H1 (cell line): ENCODE results near the gene MINPP1. TPM values are rescaled to one million over a fixed set of nuclear protein-coding genes. Genes with fewer than 3 reads are reported as not detected.

Source experiments
- CTCF ChIA-PET: fragments of 300-600 bp; sonication (Branson Sonifier 250); formaldehyde crosslinking; loops from one replicate; lab custom pipeline; 2021; ENCODE audit not compliant: partially characterized antibody; lab: Charles Lee
- POLR2A ChIA-PET: fragments of 300-600 bp; sonication (Branson Sonifier 250); formaldehyde crosslinking; loops from one replicate; lab custom pipeline; 2021; ENCODE audit warnings: inconsistent platforms; ENCODE audit not compliant: partially characterized antibody; lab: Charles Lee
- DNase-seq, 2 experiments: peaks; one replicate each; pipeline versions ENCODE4 v3.0.0 to v3.0.0-alpha.2; 2010 to 2022; ENCODE audit warnings: low spot score in 2 of 2, low read depth in 1 of 2, mixed read lengths in 1 of 2
- FAIRE-seq: peaks from 2 replicates; lab custom pipeline; 2011; peaks lifted over from hg19 to GRCh38; lab: Jason Lieb, UNC
- H2AFZ ChIP-seq: 2 replicates; pipeline ENCODE4 v1.8.1; 2012; ENCODE audit warnings: low read length, inconsistent platforms
- H2AK5ac ChIP-seq: 2 replicates; pipeline ENCODE4 v1.6.1; 2013; ENCODE audit warnings: low read depth, low read length
- H2BK120ac ChIP-seq: replicated peaks from 2 replicates; pipeline ENCODE3; 2013; ENCODE audit warnings: low read depth, low read length, inconsistent platforms
- H2BK12ac ChIP-seq: 2 replicates; pipeline ENCODE4 v1.6.1; 2013; ENCODE audit warnings: low read depth, low read length
- H2BK15ac ChIP-seq: 2 replicates; pipeline ENCODE4 v1.6.1; 2013; ENCODE audit warnings: low read length
- H2BK20ac ChIP-seq: 2 replicates; pipeline ENCODE4 v1.6.1; 2013; ENCODE audit warnings: low read length
- H2BK5ac ChIP-seq: 2 replicates; pipeline ENCODE4 v1.6.1; 2013; ENCODE audit warnings: low read depth, low read length
- H3K14ac ChIP-seq: 2 replicates; pipeline ENCODE4 v1.6.1; 2013; ENCODE audit warnings: inconsistent platforms; ENCODE audit not compliant: insufficient read length
- H3K18ac ChIP-seq: 2 replicates; pipeline ENCODE4 v1.6.1; 2013; ENCODE audit warnings: low read length; ENCODE audit errors: extremely low read depth
- H3K23ac ChIP-seq: 2 replicates; pipeline ENCODE4 v1.6.1; 2013; ENCODE audit warnings: inconsistent platforms; ENCODE audit not compliant: insufficient read length
- H3K23me2 ChIP-seq: 2 replicates; pipeline ENCODE4 v1.6.1; 2013; ENCODE audit warnings: low read depth, low read length
- H3K27ac ChIP-seq: 2 replicates; pipeline ENCODE4 v1.6.1; 2011; ENCODE audit warnings: low read depth, low read length, inconsistent platforms
- H3K27me3 ChIP-seq, 4 experiments: replicated peaks in 1 of 4; 1 replicate in 1 of 4; 2 replicates in 3 of 4; pipeline versions ENCODE4 v1.6.1 to v1.8.1; 2011 to 2013; ENCODE audit warnings: low read length in 3 of 4, mild to moderate bottlenecking in 3 of 4, inconsistent platforms in 2 of 4, mixed read lengths in 2 of 4, moderate library complexity in 1 of 4; ENCODE audit not compliant: control insufficient read depth in 3 of 4, insufficient read depth in 3 of 4; ENCODE audit errors: extremely low read depth in 1 of 4
- H3K36me3 ChIP-seq, 4 experiments: 2 replicates each; pipeline versions ENCODE4 v1.6.1 to v1.8.1; 2011 to 2013; ENCODE audit warnings: mild to moderate bottlenecking in 4 of 4, low read length in 3 of 4, moderate library complexity in 2 of 4, control low read depth in 1 of 4, inconsistent platforms in 1 of 4; ENCODE audit not compliant: insufficient read depth in 4 of 4, control insufficient read depth in 2 of 4
- H3K4ac ChIP-seq: replicated peaks from 2 replicates; pipeline ENCODE3; 2013; ENCODE audit warnings: low read length, low read depth, mixed read lengths, inconsistent platforms; ENCODE audit not compliant: insufficient read length
- H3K4me1 ChIP-seq, 4 experiments: replicated peaks in 1 of 4; 1 replicate in 1 of 4; 2 replicates in 3 of 4; pipeline versions ENCODE4 v1.6.1 to v1.8.1; 2011 to 2013; ENCODE audit warnings: low read length in 3 of 4, inconsistent platforms in 2 of 4, mixed read lengths in 1 of 4; ENCODE audit not compliant: insufficient read depth in 4 of 4, control insufficient read depth in 3 of 4
- H3K4me2 ChIP-seq, 2 experiments: 2 replicates each; pipeline versions ENCODE4 v1.6.1 to v1.8.1; 2011 to 2013; ENCODE audit warnings: low read depth in 2 of 2, low read length in 2 of 2, control low read depth in 1 of 2, inconsistent platforms in 1 of 2, mild to moderate bottlenecking in 1 of 2; ENCODE audit not compliant: insufficient read depth in 1 of 2
- H3K4me3 ChIP-seq, 4 experiments: fragments of 200-600, 300-600 bp in 1 of 4; sonication (generic), shearing (Covaris generic), sonication (Bioruptor Twin) in 1 of 4; 2 replicates each; pipeline versions ENCODE4 v1.5.1 to v1.8.1; 2011 to 2016; ENCODE audit warnings: low read length in 4 of 4, low read depth in 3 of 4, control low read depth in 2 of 4, inconsistent platforms in 2 of 4, mild to moderate bottlenecking in 2 of 4, mixed read lengths in 1 of 4, moderate library complexity in 1 of 4; ENCODE audit not compliant: insufficient read depth in 2 of 4; ENCODE audit errors: extremely low read depth in 1 of 4
- H3K56ac ChIP-seq: replicated peaks from 2 replicates; pipeline ENCODE3; 2013; ENCODE audit warnings: low read depth, mild to moderate bottlenecking, mixed read lengths, low read length, inconsistent platforms; ENCODE audit not compliant: insufficient read length
- H3K79me1 ChIP-seq: 2 replicates; pipeline ENCODE4 v1.6.1; 2013; ENCODE audit warnings: low read depth, low read length, control low read depth
- H3K79me2 ChIP-seq, 2 experiments: 2 replicates each; pipeline versions ENCODE4 v1.6.1 to v1.8.1; 2012 to 2013; ENCODE audit warnings: low read length in 2 of 2, mild to moderate bottlenecking in 2 of 2, inconsistent platforms in 1 of 2; ENCODE audit not compliant: insufficient read depth in 2 of 2, control insufficient read depth in 1 of 2
- H3K9ac ChIP-seq, 4 experiments: replicated peaks in 1 of 4; 1 replicate in 1 of 4; 2 replicates in 3 of 4; pipeline versions ENCODE4 v1.6.1 to v1.8.1; 2011 to 2013; ENCODE audit warnings: low read depth in 3 of 4, low read length in 3 of 4, control low read depth in 2 of 4, mild to moderate bottlenecking in 2 of 4, moderate library complexity in 2 of 4, inconsistent platforms in 1 of 4; ENCODE audit errors: extremely low read depth in 1 of 4
- H3K9me3 ChIP-seq, 2 experiments: 2 replicates each; pipeline versions ENCODE4 v1.6.1 to v1.8.1; 2012 to 2013; ENCODE audit warnings: mild to moderate bottlenecking in 2 of 2, moderate library complexity in 2 of 2, control low read depth in 1 of 2, inconsistent platforms in 1 of 2, low read depth in 1 of 2, low read length in 1 of 2, mixed read lengths in 1 of 2; ENCODE audit not compliant: insufficient read depth in 2 of 2
- H4K20me1 ChIP-seq, 2 experiments: replicated peaks in 1 of 2; 2 replicates each; pipeline versions ENCODE3 to v1.8.1; 2011 to 2013; ENCODE audit warnings: inconsistent platforms in 2 of 2, low read length in 2 of 2, mild to moderate bottlenecking in 1 of 2; ENCODE audit not compliant: insufficient read depth in 2 of 2, control insufficient read depth in 1 of 2
- H4K5ac ChIP-seq: 2 replicates; pipeline ENCODE4 v1.6.1; 2013; ENCODE audit warnings: low read length, low read depth, mixed read lengths, inconsistent platforms; ENCODE audit not compliant: insufficient read length
- H4K8ac ChIP-seq: 2 replicates; pipeline ENCODE4 v1.8.0; 2013; ENCODE audit warnings: mild to moderate bottlenecking, moderate library complexity, low read length, inconsistent platforms; ENCODE audit not compliant: insufficient read depth; ENCODE audit errors: extremely low read depth
- H4K91ac ChIP-seq: replicated peaks from 2 replicates; pipeline ENCODE3; 2013; ENCODE audit warnings: low read length, mixed read lengths, inconsistent platforms; ENCODE audit not compliant: insufficient read length
- BACH1 ChIP-seq: IDR thresholded peaks from 2 replicates; pipeline ENCODE4 v1.6.1; 2012; ENCODE audit warnings: low read length, improper control_type of control experiment
- CBX8 ChIP-seq: fragments of 300-800, 300-1000 bp; sonication (generic); IDR thresholded peaks from 2 replicates; pipeline ENCODE4 v1.7.1; 2016; ENCODE audit warnings: low read depth, low read length, borderline replicate concordance
- CHD2 ChIP-seq: IDR thresholded peaks from 2 replicates; pipeline ENCODE4 v1.6.1; 2012; ENCODE audit warnings: low read length, improper control_type of control experiment
- FOSL1 ChIP-seq: IDR thresholded peaks from 2 replicates; pipeline ENCODE4 v1.6.1; 2011; ENCODE audit warnings: mild to moderate bottlenecking, low read depth, low read length, moderate library complexity; ENCODE audit not compliant: insufficient read depth
- RBBP5 ChIP-seq: IDR thresholded peaks from 2 replicates; pipeline ENCODE4 v1.7.1; 2012; ENCODE audit warnings: low read depth, mild to moderate bottlenecking, inconsistent platforms, low read length, moderate library complexity, borderline replicate concordance
- RXRA ChIP-seq: IDR thresholded peaks from 2 replicates; pipeline ENCODE4 v1.6.1; 2011; ENCODE audit warnings: low read depth, mild to moderate bottlenecking, low read length, moderate library complexity; ENCODE audit not compliant: insufficient read depth
- SAP30 ChIP-seq: fragments of 300-600 bp; sonication (generic); IDR thresholded peaks from 2 replicates; pipeline ENCODE4 v1.7.1; 2012; ENCODE audit warnings: low read length, moderate library complexity, mild to moderate bottlenecking, inconsistent platforms; ENCODE audit not compliant: insufficient read depth, insufficient replicate concordance
- SP1 ChIP-seq: IDR thresholded peaks from 2 replicates; pipeline ENCODE4 v1.6.1; 2011; ENCODE audit warnings: low read depth, low read length
- SP4 ChIP-seq: IDR thresholded peaks from 2 replicates; pipeline ENCODE4 v1.6.1; 2012; ENCODE audit warnings: low read length, inconsistent platforms
- SUZ12 ChIP-seq: fragments of 200-600 bp; sonication (generic); IDR thresholded peaks from 2 replicates; pipeline ENCODE4 v1.6.1; 2012; ENCODE audit warnings: mild to moderate bottlenecking, inconsistent platforms, low read length, moderate library complexity, mixed read lengths
- WGBS, 2 experiments: shearing (Covaris generic) in 1 of 2; methylation state at CpG; one replicate each; pipeline versions ENCODE4 v1.1.6 to v1.1.7; 2013 to 2015; ENCODE audit warnings: low lambda C conversion rate in 2 of 2, mixed read lengths in 2 of 2, inconsistent platforms in 1 of 2, low coverage in 1 of 2, missing lambda C conversion rate in 1 of 2; ENCODE audit not compliant: insufficient replicate concordance in 2 of 2, insufficient coverage in 1 of 2, insufficient read length in 1 of 2; ENCODE audit errors: extremely low coverage in 1 of 2, missing lambda C conversion rate in 1 of 2; 5-methylcytosine and 5-hydroxymethylcytosine counted together
- polyA plus RNA-seq, 7 experiments: library from polyadenylated mRNA; depleted of rRNA in 3 of 7; stranded (reverse) in 5 of 7; unstranded in 2 of 7; fragments of >200 nt in 5 of 7; fragments of 200-250 nt in 2 of 7; gene quantifications; 1 replicate in 5 of 7; 2 replicates in 1 of 7; 4 replicates in 1 of 7; pipeline versions ENCODE4 v1.2.1 to v1.2.3, GENCODE V29; 2011 to 2013; ENCODE audit warnings: missing spikeins in 2 of 7, mixed read lengths in 2 of 7
- total RNA-seq: library from RNA; stranded (reverse); fragmentation: NEBNext Ultra II Directional; extraction: Animal tissue kit (Norgen Biotek cat#: 25700); gene quantifications from 2 replicates; pipeline ENCODE4 v1.2.1, GENCODE V29; 2021
- TF ChIP-seq, protein P1 (sequence below): IDR thresholded peaks from 2 replicates; pipeline ENCODE4 v1.6.1; 2011; ENCODE audit warnings: low read length, improper control_type of control experiment
- TF ChIP-seq, protein P2 (sequence below): IDR thresholded peaks from 2 replicates; pipeline ENCODE4 v1.6.1; 2012; ENCODE audit warnings: inconsistent platforms

The MINPP1 gene
- total and polyA plus RNA-seq, 2 of the 8 experiments (the other 6 are each of a cell fraction or from before 2014, with no cell fraction given), result 13.6 to 27.2 TPM

DNA sequence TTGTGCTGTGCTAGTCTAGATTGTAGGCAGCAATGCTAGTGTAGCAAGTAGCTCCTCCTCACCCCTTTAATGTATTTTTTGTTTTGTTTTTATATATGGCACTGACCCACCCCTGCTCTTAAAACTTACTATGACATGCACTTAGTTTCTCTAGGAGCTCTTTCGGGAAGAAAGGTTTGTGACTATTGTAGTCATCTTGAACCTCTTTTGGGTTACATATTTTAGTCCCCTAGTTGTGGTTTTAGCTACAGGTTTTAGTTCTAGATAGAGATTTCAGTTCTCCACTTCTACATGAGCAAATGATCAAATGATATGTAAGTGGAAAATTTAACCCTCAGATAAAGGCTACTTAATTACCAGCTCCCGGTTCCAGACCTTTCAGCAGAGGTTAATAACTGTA lies 14.9 kb downstream of the MINPP1 start:
- H3K4me2 ChIP-seq, result no peak overlapping the region
- H3K4me3 ChIP-seq, result no peak overlapping the region
- no peaks in the 10 kb centered on the region for H4K20me1 ChIP-seq
- H3K9ac ChIP-seq, result no peak overlapping the region
- H2BK5ac ChIP-seq, result no peak overlapping the region
- no peak overlapping the region for H3K4ac ChIP-seq
- CTCF ChIA-PET, result interaction anchor here (0.7 to 1.1 kb wide), 2 partner anchors 146 to 215 kb away, joined by 4 read pairs; no protein-coding TSS in a partner anchor
- no peak overlapping the region for H3K18ac ChIP-seq
- H2BK15ac ChIP-seq, result no peak overlapping the region
- no peak overlapping the region for H3K56ac ChIP-seq
- H2BK120ac ChIP-seq, result no peak overlapping the region
- no peak overlapping the region for H2AK5ac ChIP-seq
- FAIRE-seq (no peak), DNase-seq (no peak)
- no peaks in the 10 kb centered on the region for H3K27me3 ChIP-seq
- H3K23ac ChIP-seq, result no peak overlapping the region
- H2BK20ac ChIP-seq, result no peak overlapping the region
- POLR2A ChIA-PET, result interaction anchor here (0.7 kb wide), 1 partner anchor 229 kb away, joined by 3 read pairs; no protein-coding TSS in a partner anchor
- no peaks in the 10 kb centered on the region; a peak in 1 of 4 replicates for H3K9me3 ChIP-seq
- H4K91ac ChIP-seq, result no peak overlapping the region
- H4K8ac ChIP-seq, result no peak overlapping the region
- peaks cover 6 to 72% (median 20%) of the 10 kb centered on the region in 4 experiments for H3K36me3 ChIP-seq
- H3K27ac ChIP-seq, result no peak overlapping the region
- no peaks in the 10 kb centered on the region for H3K4me1 ChIP-seq
- H2AFZ ChIP-seq, result no peak overlapping the region
- H3K79me2 ChIP-seq, result no peaks in the 10 kb centered on the region
- no peak overlapping the region for H3K14ac ChIP-seq
- H3K79me1 ChIP-seq, result no peaks in the 10 kb centered on the region
- H4K5ac ChIP-seq, result no peak overlapping the region
- H3K23me2 ChIP-seq, result no peaks in the 10 kb centered on the region
- H2BK12ac ChIP-seq, result no peak overlapping the region
- WGBS, 2 experiments, result 92% methylated on average over 2 of the region's 2 CpGs; no CpG with 5 or more reads in 1 of the 2 experiments
- no peak for TF ChIP-seq RXRA
- TF ChIP-seq, protein P1, sequence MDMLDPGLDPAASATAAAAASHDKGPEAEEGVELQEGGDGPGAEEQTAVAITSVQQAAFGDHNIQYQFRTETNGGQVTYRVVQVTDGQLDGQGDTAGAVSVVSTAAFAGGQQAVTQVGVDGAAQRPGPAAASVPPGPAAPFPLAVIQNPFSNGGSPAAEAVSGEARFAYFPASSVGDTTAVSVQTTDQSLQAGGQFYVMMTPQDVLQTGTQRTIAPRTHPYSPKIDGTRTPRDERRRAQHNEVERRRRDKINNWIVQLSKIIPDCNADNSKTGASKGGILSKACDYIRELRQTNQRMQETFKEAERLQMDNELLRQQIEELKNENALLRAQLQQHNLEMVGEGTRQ, result no peak
- TF ChIP-seq SUZ12, result no peak
- TF ChIP-seq BACH1, result no peak
- no peak for TF ChIP-seq RBBP5
- TF ChIP-seq FOSL1, result no peak
- no peak for TF ChIP-seq SP4
- TF ChIP-seq SP1, result no peak
- TF ChIP-seq CHD2, result no peak
- TF ChIP-seq CBX8, result no peak
- TF ChIP-seq SAP30, result no peak
- TF ChIP-seq, protein P2, sequence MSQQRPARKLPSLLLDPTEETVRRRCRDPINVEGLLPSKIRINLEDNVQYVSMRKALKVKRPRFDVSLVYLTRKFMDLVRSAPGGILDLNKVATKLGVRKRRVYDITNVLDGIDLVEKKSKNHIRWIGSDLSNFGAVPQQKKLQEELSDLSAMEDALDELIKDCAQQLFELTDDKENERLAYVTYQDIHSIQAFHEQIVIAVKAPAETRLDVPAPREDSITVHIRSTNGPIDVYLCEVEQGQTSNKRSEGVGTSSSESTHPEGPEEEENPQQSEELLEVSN, result no peak
